ENCODE data around the gene ALKBH1.

DNA sequence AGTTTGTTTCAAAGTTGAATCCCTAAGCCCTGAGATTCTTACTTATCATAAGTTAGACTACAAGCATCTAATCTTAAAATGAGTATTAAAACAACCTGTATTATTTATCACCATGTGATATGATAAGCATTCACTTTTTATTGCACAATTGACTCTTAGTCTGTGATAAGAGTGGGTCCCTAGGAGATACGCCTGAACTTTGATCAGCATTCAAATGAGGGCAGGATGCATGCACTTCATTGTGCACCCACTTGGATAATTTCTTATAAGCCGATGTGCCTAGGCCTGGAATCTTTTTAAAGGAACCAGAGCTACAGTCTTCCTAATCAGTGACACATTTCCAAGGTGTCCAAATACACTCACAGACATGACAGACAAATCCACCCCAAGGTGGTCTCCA is 60.0 kb downstream of the ALKBH1 start:
- TF ChIP-seq, protein P1, sequence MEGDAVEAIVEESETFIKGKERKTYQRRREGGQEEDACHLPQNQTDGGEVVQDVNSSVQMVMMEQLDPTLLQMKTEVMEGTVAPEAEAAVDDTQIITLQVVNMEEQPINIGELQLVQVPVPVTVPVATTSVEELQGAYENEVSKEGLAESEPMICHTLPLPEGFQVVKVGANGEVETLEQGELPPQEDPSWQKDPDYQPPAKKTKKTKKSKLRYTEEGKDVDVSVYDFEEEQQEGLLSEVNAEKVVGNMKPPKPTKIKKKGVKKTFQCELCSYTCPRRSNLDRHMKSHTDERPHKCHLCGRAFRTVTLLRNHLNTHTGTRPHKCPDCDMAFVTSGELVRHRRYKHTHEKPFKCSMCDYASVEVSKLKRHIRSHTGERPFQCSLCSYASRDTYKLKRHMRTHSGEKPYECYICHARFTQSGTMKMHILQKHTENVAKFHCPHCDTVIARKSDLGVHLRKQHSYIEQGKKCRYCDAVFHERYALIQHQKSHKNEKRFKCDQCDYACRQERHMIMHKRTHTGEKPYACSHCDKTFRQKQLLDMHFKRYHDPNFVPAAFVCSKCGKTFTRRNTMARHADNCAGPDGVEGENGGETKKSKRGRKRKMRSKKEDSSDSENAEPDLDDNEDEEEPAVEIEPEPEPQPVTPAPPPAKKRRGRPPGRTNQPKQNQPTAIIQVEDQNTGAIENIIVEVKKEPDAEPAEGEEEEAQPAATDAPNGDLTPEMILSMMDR (IDR thresholded peaks at IDR 0.05) = no peak
- no peak for TF ChIP-seq EZH2 (IDR thresholded peaks at IDR 0.05; ENCODE audit: borderline replicate concordance, insufficient read depth, low read depth, low read length, poor library complexity, severe bottlenecking)
